Cardiac fibroblast (primary cell): ENCODE results near the gene COQ3.
A peak's percentile ranks its signal among the peaks of the same experiment; 100 is the strongest.

ENCODE experiments used
- DNase-seq, 2 donors: peaks; one replicate each; pipeline versions ENCODE4 v3.0.0 to v3.0.0-alpha.2; 2010; ENCODE audit warnings: low read depth in 2 of 2
- H3K4me3 ChIP-seq, 2 donors: replicated peaks in 1 of 2; 1 replicate in 1 of 2; 2 replicates in 1 of 2; pipeline ENCODE4 v1.5.1; 2011; ENCODE audit warnings: low read depth in 2 of 2, low read length in 2 of 2, mild to moderate bottlenecking in 2 of 2, moderate library complexity in 1 of 2
- CTCF ChIP-seq: IDR thresholded peaks from one replicate; pipeline ENCODE4 v1.5.1; 2011; ENCODE audit warnings: low read depth, mild to moderate bottlenecking, low read length, inconsistent platforms

Gene COQ3

GRCh38 chr6:99393698-99394531 lies at the start of gene COQ3:
TSS of gene COQ3 (minus strand) at chr6:99394195. CDS start at chr6:99394179, 16 bp downstream.
- peak; percentile 83 to 84 for DNase-seq
- TF ChIP-seq CTCF, result no peak
- H3K4me3 ChIP-seq, result peak within 1 kb of the TSS; percentile 69 to 72

- no peak overlapping the region for H3K4me3 ChIP-seq
- peak; percentile 61 for TF ChIP-seq CTCF
- peak; percentile 55 to 66 for DNase-seq
These were observed 40.9 kb upstream of the COQ3 start for GRCh38 chr6:99434702-99435530.

GRCh38 chr6:99432877-99433276 lies 38.9 kb upstream of the COQ3 start:
- no peak overlapping the region for H3K4me3 ChIP-seq
- no peak for TF ChIP-seq CTCF
- no peak for DNase-seq

GRCh38 chr6:99431901-99432300 lies 37.9 kb upstream of the COQ3 start:
- DNase-seq, result no peak
- TF ChIP-seq CTCF, result no peak
- H3K4me3 ChIP-seq, result no peak overlapping the region

- DNase-seq, result no peak
These were observed 34.0 kb upstream of the COQ3 start for GRCh38 chr6:99427988-99428387.

GRCh38 chr6:99426451-99426757 lies 32.4 kb upstream of the COQ3 start:
- peak overlapping the region; percentile 92 to 94 for H3K4me3 ChIP-seq
- no peak for TF ChIP-seq CTCF
- DNase-seq, result peak in 1 of 2 donors; percentile 5

More at GRCh38 chr6:99427988-99428387, 34.0 kb upstream of the COQ3 start:
- TF ChIP-seq CTCF, result no peak
- no peak overlapping the region for H3K4me3 ChIP-seq
